ENCODE measurements around the gene GPR150.
A peak's percentile ranks its signal among the peaks of the same experiment; 100 is the strongest.

The GPR150 gene

GRCh38 chr5:95652849-95653248 lies 33.0 kb downstream of the GPR150 start:
- no peak for DNase-seq

GRCh38 chr5:95654196-95654595 lies 34.3 kb downstream of the GPR150 start:
- DNase-seq = no peak

DNA sequence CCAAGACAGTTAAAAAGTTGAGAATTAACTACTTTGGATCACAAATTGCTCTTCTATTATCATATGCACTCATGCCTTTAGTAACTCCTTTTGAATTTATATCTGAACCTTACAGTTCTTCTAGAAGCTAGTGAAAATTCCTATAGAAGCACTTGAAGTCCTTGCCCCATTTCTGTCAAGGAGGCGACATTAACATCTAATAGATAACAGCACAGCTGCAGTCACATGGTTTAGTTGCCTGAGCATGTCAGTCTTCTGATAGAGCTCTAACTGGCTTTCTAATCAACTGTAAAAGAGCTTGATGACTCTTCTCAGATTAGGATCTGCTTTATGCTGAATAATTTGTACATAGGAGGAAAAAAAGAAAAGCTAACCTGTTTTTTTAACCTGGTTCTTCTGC lies 35.7 kb downstream of the GPR150 start:
- DNase-seq = no peak

DNA sequence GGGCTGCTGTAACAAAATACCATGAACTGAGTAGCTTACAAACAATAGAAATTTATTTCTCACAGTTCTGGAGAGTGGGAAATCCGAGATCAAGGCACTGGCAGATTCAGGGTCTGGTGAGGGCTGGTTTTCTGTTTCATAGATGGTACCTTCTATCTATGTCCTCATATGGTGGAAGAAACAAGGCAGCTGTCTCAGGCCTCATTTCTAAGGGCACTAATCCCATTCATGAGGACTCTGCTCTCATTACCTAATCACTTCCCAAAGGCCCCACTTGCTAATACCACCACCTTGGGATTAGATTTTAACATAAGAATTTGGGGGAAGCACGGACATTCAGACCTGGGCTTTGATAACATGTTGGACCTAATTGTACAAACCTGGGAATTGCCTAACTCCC lies 40.2 kb downstream of the GPR150 start:
- DNase-seq = no peak

- DNase-seq = no peak
Observed at GRCh38 chr5:95662946-95663345, 43.1 kb downstream of the GPR150 start.

DNA sequence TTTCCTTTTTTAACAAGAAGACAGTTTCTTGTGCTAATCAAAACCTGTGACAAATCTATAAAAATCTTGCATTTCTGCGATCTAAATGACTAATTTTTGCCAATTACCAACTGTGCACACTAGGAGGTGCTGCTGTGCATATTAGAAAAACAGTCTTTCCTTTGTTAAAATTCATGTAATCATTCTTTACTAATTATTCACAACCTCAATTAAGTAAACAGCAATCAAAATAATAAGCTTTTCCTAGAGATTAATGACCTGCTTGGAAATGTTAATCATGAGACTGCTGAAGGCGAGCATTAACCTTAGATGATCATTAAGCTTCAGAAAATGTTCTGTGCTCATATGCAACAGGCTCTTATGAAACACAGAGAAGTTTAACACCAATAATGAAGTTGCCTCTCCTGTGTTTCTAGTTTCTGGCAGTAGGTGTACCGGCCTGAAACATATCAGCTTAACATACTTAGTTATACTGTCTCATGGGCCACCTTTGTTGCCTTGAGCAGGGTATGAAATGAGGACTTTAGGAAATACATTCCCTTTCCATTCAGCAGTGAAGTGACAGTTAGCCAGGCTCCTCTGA lies 44.4 kb downstream of the GPR150 start:
- peak; percentile 31 for DNase-seq

- no peak for DNase-seq
Observed at GRCh38 chr5:95667061-95667618, 47.3 kb downstream of the GPR150 start.

DNA sequence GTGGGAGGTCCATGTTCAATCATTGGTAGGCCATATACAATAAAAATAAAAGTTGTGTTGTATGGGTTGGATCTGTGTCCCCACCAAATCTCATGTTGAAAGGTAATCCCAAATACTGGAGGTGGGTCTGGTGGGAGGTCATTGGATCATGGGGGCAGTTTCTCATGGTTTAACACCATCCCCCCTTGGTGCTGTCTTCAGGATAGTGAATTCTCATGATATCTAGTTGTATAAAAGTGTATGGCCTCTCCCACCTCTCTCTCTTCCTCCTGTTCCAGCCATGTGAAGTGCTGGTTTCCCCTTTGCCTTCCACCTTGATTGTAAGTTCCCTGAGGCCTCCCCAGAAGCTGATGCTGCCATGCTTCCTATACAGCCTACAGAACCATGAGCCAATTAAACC lies 47.8 kb downstream of the GPR150 start:
- DNase-seq = no peak

DNA sequence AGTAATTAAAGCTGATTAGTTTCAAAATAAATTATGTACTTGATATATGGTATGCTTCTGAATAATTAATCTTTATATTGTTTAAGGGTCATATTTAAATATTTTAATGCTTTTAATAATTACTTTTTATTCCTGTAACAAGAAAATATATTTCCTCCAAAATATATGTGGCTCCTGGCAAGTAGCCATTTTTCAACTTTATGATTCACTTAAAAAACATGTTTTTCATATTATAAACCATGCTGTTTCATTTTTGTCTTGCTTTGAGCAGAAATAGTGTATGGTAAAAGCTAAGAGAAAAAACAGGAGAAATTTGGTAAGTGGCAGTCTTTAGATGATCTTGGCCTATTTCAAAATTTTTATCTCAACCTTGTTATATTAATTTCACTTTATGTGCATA lies 48.3 kb downstream of the GPR150 start:
- peak; percentile 36 for DNase-seq

DNA sequence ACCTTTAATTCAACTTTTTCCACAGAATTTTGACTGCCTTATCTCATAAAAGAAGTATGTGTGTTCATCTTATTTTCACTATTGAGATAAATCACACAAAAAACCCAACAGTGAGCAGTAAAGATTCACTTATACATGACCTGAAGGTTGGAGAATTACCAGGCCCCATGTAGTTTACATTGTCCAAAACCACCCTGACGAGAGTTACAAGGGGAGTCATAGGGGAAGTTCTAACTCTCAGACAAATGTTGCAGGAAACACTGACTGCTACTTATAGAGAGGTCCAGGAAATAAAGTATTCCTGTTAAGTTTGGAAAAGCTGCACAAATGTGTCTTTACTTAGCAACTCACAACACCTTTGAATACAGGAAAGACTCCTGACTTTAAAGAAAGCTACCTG lies 48.8 kb downstream of the GPR150 start:
- DNase-seq = peak; percentile 23

- DNase-seq = peak; percentile 83
Observed at GRCh38 chr5:95669540-95669939, 49.7 kb downstream of the GPR150 start.

DNA sequence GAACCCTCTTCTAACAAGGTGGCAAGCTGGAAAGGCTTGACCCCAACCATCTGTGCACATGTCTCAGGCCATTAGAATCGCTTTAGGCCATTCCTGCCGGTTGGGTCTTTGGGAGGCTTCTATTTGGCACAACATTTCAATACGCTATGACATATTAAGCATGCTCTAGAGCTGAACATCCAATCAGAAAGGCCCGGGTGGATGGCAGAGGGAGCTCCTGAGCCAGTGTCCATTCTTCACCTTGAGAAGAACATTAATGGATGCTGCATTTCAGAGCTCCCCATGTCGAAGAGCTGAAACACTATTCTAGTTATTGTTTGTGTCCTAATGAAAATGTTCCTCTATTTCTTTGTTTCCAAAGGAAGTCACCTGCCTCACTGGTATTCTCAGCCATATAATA lies 50.1 kb downstream of the GPR150 start:
- DNase-seq = no peak

DNA sequence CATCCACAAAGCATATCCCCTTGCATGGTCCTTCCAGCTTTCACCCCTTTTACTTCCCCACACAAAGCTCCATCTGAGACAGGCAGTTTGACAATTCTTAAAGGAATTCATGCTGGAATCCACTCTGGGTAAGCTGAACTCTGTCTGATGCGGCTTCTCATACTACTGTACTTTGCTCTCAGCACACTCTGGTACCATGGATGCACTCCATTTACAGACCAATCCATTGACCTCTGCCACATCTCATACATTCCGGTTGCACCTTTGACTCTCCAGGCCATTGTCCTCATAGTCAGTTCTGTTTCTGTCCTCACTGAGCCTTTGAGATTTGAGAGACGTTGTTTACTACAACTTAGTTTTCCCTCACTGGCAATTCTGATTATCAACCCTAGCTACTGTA lies 50.7 kb downstream of the GPR150 start:
- DNase-seq = peak; percentile 14
